ENCODE measurements around the gene EPHA5.
"Not testable (repeated sequence)": the region's sequence is repeated elsewhere in the genome, so short reads cannot be mapped to it uniquely, and the experiment has no call there.

The EPHA5 gene

GRCh38 chr4:65367306-65367705 lies 303.0 kb downstream of the EPHA5 start:
- no peak for DNase-seq (ENCODE audit: low spot score)

DNA sequence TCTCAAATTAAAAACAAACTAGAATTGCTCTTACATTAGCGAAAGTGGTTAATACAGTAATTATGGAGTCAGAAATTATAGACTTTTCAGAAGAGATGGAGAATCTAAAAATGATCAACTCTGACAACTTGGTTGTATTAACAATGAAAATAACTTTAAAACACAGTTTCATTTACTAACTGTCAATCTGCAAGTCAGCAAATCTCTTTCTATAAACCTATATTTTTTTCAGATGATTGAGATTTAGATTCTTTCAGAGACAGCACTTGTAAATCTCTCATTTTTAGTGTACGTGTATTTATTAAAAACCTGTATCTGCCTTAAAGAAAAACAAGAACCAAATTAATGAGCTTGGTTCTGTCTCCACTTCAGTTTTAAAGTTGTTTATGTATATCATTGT lies 311.4 kb downstream of the EPHA5 start:
- DNase-seq (ENCODE audit: low spot score) = no peak

DNA sequence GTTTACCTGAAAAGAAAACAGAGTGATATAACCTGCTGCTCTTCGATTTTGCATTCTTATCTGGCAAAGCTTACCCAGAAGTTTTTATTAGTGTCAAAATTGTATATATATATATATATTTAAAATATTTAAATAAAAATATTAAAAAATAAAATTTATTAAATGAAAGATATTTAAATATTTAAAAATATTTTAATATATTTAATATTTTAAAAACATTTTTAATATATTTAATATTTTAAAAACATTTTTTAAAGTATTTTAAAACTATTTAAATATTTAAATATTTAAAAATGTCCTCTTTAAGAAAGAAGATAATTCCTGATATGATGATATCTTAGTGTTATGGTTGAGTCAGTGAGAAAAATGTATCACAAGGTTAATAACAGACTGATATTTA lies 317.2 kb downstream of the EPHA5 start:
- no peak for DNase-seq (ENCODE audit: low spot score)

DNA sequence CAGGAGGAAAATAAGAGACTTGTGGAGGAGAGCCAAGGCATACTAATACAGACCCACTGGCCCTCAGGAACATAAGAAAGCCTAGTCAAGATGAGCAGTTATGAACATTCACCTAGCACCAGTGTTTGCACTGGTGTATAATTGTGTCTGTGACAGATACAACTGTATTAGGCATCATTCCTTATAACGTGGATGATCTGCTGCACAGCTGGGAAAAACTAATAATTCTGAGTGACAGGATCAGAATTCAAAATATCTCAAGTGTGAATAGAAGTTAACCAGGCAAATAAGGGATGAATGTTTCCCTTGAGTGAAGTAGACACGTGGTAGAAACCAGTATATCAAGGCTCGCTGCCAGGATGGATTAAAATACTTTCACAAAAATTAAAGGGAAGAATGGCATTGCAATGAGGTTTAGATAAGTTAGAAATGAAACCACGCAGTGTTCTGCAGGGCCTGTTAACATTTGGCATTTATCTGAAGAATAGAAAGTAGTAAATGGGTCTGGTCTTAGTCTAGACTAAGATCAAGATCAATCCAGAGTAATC lies 325.9 kb downstream of the EPHA5 start:
- no peak for DNase-seq (ENCODE audit: low spot score)

DNA sequence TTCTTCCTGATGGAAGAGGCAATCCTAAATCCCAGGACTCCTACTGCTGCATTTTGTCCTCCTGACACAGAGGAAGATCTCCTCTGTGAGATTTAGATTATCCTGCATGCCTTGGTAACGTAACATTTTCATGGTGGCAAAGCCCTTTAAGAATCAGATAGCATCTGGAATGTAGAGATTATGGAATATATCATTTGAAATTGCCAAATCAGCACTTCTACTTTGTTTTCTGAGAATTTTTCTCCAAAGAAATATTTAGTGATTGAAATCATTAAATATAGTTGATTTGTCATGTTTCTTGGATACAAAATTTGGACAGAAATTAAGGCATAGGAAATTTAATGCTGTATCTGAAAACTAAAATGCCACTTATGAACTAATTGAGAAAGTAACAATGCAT lies 326.9 kb downstream of the EPHA5 start:
- no peak for DNase-seq (ENCODE audit: low spot score)

GRCh38 chr4:65341557-65341956 lies 328.7 kb downstream of the EPHA5 start:
- DNase-seq (ENCODE audit: low spot score) = no peak

- no peak for DNase-seq (ENCODE audit: low spot score)
Observed at GRCh38 chr4:65340382-65341109, 329.7 kb downstream of the EPHA5 start.

GRCh38 chr4:65337371-65337770 lies 332.9 kb downstream of the EPHA5 start:
- DNase-seq (ENCODE audit: low spot score) = no peak

GRCh38 chr4:65336465-65336864 lies 333.8 kb downstream of the EPHA5 start:
- no peak for DNase-seq (ENCODE audit: low spot score)

- no peak for DNase-seq (ENCODE audit: low spot score)
Observed at GRCh38 chr4:65316534-65316933, 353.8 kb downstream of the EPHA5 start.

DNA sequence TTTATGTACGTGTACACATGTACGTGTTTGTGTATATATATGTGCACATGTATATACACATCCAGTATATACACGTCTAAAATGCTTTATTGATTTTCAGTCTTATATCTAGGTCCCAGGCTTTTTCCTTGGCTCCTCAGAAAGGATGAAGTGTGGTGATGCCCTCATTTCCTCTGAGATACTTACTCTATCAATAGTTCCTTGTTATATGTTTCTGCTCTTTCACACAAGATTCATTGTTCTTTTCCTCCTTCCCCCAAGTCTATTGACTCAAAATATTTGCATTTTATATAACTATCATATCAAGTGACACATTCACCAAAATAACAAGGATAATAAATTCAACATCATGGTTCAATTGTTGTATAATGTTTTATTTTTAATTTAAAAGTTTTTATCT lies 359.2 kb downstream of the EPHA5 start:
- no peak for DNase-seq (ENCODE audit: low spot score)

- no peak for DNase-seq (ENCODE audit: low spot score)
Observed at GRCh38 chr4:65310586-65310985, 359.7 kb downstream of the EPHA5 start.

DNA sequence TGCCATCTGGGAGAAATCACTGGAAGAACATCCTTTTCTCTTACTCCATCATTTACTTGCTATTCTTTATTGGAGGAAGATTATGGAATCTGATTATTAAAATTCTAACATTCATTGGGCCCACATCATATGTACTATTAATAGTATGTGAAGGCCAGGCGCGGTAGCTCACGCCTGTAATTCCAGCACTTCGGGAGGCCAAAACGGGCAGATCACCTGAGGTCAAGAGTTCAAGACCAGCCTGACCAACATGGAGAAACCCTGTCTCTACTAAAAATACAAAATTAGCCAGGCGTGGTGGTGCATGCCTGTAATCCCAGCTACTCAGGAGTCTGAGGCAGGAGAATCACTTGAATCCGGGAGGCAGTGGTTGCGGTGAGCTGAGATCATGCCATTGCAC lies 361.7 kb downstream of the EPHA5 start:
- not testable (repeated sequence) for DNase-seq (ENCODE audit: low spot score)

- DNase-seq (ENCODE audit: low spot score) = no peak
Observed at GRCh38 chr4:65302145-65302544, 368.1 kb downstream of the EPHA5 start.

- no peak for DNase-seq (ENCODE audit: low spot score)
Observed at GRCh38 chr4:65296246-65296645, 374.0 kb downstream of the EPHA5 start.

GRCh38 chr4:65287071-65287470 lies 383.2 kb downstream of the EPHA5 start:
- DNase-seq (ENCODE audit: low spot score) = no peak

All from HuH-7 (cell line).